SW 1271 (cell line): ENCODE measurements around the gene TEF.

Experiments
- DNase-seq, 2 experiments: peaks; one replicate each; lab custom pipeline; 2025; lab: John Stamatoyannopoulos, UW

TEF gene, protein sequence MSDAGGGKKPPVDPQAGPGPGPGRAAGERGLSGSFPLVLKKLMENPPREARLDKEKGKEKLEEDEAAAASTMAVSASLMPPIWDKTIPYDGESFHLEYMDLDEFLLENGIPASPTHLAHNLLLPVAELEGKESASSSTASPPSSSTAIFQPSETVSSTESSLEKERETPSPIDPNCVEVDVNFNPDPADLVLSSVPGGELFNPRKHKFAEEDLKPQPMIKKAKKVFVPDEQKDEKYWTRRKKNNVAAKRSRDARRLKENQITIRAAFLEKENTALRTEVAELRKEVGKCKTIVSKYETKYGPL

DNA sequence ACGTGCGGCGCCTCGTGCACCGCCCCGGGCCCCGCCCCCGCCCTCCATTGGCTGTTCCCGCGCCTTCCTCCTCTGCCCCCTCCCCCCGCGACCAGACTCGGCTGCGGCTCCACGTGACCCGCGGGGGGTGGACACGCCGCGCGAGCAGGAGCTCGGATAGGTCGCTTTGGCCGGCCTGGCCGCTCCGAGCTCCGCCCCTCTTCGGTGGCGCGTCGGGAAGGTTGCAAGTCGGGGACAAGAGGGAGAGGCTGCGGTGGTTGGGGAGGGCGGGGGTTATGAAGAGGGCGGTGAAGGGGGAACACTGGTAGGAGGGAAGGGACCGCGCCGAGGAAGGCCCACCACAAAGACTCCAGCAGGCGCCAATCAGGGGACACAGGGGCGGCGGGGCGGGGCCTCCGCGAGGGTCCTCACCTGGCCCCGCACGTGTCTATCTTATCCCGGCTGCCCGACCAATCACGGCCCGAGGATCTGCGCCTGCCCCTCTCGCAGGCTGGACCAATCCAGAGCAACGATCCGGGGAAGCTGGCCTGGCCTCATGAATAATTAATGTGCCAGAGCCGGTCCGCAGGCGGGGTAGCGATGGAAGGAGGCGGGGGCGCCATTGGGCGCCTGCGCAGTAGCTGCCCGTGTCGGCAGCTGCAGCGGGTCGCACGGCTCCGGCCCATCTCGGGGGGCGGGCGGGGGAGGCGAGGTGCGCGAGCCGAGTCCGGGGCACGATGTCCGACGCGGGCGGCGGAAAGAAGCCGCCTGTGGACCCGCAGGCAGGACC lies at the start of gene TEF:
TSS of gene TEF (plus strand) at position 614 of the 769 bp plus-strand sequence. CDS start at position 717, 103 bp downstream.
- peak; percentile 82 to 93 for DNase-seq

DNA sequence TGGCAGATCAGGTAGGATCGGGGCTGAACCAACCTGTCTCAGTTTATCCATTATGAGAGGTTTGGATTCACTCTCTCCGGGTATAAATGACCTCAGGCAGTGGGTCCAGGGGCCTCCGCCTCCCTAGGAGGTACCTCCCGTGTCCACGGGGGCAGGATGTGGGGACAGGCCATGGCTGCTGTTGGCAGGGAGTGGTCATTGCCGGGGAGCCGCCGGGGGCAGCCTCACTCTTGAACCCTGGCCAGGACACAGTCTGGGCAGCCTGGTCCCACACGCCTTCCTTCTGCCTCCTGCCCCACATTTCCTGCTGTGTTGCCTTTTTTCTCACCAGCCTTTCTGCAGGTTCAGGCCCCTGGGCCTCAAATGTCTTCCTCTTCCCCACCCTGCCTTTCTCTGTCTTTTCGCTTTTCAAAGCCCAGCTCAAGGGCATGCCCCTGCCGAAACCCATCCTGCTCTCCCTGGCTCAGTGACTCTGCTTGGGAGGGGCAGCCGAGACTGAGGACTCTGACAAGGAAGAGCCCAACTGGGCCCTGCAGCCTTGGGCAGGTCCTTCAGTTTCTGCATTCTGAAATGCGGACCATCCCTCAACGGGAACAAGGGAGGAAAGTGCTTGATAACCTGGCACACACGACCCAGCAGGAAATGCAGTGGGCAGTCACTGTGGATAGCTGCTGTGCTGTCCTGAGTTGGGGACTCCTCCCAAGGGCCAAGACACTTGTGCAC lies 49.4 kb upstream of the TEF start:
- no peak for DNase-seq

DNA sequence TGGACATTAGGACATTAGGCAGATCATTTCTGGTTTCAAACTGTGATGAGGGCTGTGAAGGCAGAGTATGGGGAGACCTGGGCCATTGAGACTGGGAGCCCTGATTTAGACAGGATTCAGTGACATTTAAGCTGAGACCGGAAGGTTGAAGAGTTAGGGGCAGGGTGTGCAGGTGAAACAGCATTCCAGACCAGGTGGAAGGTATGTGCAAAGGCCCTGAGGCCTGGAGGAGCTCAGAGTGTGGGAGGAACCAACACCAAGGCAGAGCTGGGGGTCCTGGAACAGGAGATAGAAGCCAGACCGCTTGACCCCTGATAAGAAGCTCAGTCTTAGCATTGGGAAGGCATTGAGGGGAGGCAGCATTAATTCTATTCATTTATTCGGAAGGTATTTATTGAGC lies 47.9 kb upstream of the TEF start:
- DNase-seq, result no peak

DNA sequence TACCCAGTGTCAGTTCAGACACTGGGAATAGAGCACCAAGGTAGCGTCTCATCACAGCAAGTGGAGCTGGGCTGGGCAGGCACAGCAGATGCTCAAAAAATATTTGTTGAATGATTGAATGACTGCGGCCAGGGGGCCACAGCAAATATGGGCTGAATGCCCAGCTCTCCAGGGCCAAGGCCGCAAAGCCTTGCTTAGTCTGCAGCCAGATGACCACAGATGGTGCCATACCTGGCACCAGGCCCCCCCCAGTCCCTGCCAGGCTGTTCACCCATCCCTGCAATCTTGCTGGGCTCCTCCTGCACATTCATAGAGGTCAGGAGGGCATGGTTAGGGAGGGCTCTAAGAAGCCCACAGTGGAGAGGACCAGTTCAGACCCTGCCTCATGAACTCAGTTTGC lies 47.5 kb upstream of the TEF start:
- no peak for DNase-seq

DNA sequence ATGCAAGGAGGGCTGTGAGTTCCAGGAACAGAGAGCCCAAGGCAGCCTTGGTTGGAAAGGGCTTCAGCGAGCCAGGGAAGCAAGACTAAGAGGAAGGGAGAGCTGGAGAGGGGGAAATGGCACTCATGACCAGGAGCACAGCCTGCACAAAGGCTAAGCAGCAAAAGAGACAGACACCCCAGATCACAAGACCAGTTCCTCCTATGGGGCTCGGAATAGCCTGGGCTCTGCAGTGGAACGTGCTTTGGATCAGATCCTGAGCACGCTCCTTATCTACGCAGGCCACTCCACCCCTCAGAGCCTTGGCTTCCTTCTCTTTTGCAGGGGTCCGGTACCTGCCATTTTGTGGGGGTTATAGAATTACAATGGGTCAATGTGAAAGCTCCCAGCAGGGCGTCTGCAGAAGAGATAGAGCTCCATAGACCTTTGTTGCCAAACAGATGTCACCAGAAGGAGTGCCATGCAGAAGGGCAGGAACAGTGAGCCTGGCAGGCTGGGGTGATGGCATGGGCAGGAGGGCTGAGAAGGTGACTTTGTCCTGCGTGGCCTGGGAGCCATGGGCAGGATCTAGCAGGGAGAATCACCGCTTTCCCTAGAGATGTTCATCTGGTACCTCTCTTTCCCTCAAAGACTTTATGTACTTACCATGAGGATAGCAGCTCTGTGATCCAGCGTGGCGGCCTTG lies 46.6 kb upstream of the TEF start:
- DNase-seq, result no peak

DNA sequence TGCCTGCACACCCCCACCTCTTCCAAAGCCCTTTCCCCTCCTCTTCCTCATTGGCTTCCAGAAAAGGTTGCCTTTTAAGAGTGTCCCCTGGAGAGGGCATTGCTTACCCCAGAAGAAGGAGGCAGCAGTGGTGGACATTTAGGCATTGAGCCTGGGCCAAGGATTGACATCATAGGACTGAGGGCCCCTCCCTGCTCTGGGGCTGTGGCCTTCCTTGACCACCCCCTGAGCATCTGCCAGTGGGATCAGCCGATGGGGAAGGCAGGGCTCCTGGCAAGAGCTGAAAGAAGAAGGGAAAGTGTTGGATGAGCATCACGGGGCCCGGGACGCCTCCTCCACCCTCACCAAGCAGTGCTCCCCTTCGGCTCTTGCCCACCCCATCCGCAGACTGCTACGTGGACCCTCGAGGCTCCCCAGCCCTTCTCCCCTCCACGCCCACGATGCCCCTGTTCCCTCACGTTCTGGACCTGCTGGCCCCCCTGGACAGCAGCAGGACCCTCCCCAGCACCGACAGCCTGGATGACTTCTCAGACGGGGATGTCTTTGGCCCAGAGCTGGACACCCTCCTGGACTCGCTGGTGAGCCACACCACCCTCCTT lies 43.0 kb upstream of the TEF start:
- no peak for DNase-seq

DNA sequence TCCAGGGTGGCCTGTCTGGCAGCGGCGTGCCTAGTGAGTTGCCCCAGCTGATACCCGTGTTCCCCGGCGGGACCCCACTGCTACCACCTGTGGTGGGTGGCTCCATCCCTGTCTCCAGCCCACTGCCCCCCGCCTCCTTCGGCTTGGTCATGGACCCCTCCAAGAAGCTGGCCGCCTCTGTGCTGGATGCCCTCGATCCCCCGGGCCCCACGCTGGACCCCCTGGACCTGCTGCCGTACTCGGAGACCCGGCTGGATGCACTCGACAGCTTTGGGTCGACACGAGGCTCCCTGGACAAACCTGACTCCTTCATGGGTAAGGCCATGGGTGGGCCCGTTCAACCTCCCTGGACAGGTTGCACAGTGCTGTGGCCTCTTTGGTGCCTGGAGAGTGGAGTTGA lies 41.9 kb upstream of the TEF start:
- no peak for DNase-seq

DNA sequence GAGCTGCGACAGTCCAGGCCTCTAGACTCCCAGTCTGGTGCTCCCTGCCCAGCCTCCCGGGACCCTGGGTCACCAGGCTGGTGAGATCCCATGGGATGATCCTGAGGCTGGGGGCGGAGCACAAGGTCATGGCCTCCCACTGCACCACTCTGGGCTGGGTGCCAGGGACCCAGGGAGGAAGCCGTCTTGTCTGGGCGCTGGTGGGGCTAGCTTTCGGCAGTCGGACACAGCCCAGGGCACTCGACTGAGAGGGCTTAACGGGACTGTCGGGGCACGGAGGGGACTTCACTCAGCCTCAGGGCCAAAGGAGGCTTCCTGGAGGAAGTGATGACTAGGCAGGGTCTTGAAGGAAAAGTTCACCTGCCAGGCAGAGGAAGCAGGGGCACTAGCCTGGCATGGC lies 41.4 kb upstream of the TEF start:
- no peak for DNase-seq

DNA sequence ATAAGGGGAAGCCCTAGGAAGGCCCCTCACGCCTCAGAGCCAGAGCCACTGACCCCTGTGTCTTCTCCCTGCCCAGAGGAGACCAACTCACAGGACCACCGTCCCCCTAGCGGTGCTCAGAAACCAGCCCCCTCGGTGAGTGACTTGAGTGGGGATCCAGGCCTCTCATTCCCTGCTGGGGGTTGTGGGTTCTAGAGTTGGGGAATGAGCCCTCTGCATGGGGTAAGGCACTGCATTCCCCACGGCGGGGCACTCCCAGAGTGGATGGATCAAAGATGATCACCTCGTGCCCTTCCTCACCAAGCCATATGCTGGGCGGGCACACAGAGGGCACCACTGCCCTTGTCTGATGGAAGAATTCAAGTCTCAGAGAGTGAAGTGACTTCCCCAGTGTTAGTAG lies 40.7 kb upstream of the TEF start:
- no peak for DNase-seq

DNA sequence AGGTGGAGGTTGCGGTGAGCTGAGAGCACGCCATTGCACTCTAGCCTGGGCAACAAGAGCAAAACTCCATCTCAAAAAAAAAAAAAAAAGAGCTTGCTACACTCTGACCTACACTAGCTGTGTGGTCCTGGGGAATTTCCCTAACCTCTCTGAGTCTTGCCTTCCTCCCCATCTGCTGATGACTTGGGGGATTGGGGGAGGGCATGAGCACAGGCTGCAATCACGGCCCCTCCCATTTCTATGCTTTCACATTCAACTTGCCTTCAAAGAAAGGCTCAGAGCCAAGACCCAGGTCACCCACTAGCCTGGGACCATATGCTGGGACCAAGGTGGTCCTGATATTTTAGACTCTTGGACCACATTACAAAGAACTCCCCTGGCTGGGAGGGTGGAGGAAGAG lies 39.8 kb upstream of the TEF start:
- no peak for DNase-seq

DNA sequence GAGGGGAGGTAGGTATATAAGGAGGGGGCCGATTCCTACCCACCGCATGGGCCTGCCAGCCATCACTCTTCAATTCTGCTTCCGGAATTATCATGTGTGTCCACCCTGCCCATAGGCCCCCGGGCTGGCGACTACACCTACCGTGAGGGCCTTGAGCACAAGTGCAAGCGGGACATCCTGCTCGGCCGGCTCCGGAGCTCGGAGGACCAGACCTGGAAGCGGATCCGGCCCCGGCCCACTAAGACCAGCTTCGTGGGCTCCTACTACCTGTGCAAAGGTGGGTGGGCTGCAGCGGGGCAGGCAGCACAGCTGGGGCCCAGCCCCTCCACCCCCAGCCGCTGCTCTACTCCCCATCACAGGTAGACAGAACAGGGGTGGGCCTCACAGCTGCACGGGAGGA lies 38.4 kb upstream of the TEF start:
- DNase-seq, result no peak

DNA sequence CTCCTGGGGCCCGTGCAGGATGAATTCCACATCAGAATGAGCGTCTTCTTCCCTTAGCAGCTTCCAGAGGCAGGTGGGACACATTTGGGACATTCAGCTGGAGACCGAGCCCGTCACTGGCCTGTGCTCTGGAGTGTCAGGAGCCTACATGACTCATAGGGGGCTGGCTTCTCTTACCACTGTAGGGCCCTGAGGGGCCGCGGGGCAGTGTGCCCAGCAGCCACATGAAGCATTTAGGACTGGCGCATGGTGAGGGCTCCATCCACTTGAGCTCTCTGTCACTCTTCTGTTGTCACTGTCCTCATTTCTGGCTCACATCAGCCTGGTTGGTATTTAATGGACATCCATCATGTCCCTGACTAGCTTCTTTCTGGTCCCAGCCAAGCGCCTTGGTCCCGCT lies 38.0 kb upstream of the TEF start:
- DNase-seq, result no peak

DNA sequence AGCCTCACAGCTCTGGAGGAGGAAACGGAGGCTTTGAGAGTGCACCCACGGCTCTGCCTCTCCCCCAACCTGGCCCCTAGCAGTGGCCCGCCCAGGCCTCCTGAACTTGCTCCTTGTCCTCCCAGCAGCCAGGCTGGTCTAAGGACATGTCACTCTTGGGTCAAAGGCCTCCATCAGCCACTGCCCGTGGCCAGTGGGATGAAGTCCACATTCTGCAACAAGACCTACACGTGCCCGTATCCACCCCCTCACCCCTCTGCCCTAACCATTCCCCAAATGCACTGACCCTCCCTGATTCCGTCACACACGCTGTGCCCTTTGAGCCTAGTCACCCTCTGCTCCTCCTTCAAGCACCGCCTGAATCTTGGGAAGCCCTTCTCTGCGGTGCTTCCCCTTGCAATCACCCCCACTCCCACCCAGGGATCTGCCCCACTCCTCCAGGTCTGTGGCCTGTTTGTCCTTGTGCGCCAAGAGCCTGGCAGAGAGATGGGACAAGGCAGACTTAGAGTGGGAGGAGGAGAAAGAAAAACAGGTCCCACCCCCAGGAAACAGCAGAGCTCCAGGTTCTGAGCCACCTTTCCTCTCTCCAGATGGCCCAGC lies 37.5 kb upstream of the TEF start:
- no peak for DNase-seq

DNA sequence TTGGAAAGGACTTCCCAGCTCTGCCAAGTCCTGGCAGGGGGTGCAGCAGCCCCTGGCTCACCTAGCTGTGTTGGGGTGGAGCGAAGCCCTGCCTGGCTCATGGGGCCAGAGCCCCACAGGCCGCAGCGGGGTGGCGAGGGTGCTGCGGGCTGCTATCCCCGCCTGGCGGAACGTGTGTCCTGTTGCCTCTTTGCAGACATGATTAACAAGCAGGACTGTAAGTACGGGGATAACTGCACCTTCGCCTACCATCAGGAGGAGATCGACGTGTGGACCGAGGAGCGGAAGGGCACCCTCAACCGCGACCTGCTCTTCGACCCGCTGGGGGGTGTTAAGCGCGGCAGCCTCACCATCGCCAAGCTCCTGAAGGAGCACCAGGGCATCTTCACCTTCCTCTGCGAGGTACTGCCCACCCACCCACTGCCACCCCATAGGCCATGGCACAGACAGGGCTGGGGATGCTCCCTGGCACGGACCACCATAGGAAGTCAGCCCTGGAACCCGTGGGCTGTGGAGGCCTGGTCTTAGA lies 35.9 kb upstream of the TEF start:
- no peak for DNase-seq

DNA sequence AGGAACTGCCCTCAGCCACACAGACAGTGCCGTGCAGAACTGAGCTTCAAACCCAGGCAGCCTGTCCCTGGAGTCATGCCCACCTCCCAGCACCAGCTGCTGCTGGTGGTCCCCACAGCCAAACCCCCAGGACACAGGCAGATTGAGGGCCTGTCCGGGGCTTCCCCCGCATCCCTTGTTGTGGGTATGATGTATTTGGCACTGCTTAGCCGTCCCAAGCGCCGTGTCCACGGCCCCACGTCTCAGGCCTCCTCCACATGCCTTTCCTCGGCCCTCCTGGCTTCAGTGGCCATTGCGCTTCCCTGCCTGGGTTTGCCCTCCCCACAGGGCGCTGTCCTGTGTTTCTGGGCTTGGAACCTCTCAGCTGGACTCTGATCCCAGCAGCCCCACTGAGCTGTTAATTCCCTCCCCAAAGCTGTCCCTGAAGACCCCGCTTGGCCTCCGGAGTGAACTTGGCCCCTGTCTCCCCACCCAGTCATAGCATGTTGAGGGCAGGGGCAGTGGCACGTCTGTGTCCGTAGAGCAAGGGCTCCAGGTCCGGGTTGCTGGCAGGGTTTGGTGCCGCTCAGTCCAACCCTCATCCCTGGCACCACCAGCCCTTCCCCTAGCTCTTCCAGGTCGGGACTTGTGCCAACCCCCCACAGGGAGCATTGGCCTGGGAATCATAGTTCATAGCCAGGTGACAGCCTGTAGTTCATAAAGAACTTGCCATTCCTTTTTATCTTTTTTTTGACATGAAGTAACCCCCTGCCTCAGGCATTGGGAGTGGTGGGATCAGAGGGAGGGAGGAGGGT lies 34.5 kb upstream of the TEF start:
- DNase-seq, result no peak

DNA sequence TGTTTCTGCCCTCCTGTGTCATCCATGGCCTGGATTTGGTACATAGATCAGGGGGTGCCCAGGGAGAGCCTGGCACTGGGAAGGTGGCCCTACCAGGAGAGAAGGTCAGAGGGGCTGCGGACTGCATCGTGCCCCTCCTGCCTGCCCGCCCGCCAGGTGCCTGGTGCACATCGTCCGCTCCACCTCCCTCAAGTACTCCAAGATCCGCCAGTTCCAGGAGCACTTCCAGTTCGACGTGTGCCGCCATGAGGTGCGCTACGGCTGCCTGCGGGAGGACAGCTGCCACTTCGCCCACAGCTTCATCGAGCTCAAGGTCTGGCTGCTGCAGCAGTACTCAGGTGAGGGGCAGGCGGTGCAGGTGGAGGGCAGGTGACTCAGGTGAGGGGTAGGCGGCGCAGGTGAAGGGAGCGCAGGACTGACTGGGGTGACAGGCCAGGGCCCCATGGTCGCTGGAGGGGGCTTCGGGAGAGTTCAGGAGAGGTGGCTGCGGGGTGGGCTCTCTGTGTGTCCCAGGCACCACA lies 32.7 kb upstream of the TEF start:
- DNase-seq, result no peak

DNA sequence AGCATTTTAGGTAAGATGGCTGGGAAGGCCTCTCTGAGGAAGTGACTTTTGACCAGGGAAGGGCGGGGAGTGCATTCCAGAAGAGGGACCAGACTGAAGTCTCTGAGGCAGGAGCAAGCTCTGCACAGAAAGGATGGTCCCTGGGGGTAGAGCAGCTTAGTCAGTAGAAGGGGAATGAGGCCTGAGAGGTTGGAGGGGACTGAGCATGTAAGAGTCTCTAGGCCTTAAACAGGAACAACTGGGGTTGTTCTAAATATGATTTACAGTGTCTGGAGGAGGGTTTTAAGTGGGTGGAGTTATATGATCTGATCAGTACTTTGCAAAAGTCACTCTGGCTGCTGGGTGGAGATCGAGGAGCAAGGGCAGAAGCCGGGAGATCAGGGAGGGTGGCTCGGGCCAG lies 31.7 kb upstream of the TEF start:
- no peak for DNase-seq

DNA sequence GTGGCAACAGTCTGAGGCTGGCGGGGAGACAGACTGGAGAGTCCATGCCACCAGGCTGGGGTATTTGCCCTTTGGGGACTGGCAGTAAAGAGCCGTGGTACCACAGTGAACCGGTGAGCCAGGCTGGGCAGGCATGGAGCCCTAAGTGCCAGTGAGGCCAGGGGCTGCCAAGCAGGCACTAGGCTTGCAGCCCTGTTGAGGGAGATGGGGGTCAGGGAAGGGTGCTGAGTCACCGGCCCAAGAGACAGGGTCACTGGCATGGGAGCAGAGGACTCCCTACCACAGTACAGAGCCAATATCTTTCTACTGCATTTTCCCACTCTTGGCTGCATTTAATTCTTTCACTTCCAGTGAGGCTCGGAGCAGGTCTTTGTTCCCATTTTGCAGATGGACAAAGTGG lies 30.7 kb upstream of the TEF start:
- DNase-seq, result no peak

DNA sequence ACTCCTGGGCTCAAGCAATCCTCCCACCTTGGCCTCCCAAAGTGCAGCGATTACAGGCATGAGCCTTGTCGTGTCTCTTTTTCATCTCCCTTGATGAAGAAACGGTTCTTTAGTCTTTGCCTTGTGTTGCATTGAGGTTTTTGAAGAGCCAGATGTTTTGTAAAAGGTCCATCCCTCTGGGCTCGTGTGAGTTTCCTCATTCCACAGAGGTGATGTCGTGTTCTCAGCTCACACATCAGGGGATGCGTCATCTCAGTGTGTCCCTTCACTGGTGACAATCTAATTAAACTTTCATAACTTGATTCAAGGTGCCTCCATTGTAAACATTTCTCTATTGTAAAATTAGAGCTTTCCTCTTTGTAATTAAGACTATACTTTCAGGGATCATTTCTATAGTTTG lies 29.7 kb upstream of the TEF start:
- DNase-seq, result peak in 1 of 2 experiments; percentile 19

DNA sequence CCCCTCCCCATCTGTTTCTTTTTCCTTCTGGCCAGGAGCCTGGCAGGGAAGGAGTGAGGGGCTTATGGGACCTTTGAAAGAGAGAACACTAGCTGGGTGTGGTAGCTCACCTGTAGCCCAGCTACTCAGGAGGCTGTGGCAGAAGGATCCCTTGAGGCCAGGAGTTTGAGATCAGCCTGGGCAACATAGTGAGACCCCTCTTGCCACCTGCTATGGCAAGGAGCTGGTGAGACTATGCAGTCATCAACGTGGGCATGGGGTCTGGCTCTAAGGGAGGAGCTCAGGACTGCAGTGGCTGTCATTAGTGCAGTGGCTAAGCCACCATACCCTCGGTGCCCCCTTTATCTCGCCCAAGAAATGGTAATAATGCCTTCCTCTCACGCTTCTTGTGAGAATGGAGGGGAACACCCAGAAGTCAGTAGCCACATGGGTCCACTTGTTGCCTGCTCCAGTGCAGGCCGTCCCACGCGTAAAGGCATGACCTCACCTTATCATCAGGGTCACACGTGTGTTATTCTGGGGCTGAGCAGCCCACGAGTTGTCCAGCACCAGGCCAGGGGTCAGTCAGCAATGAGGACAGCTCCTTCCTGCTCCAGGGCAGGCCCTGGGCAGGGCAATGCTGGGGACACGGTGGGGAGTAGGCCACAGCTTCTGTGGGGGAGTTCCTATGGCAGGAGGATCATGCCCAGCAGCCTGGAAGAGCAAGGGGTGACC lies 27.7 kb upstream of the TEF start:
- no peak for DNase-seq
